Testis (tissue), 3 donors: Measurements from ENCODE around the gene IDUA. TPM values are rescaled to one million over a fixed set of nuclear protein-coding genes. Genes with fewer than 3 reads are reported as not detected.

Experiments used
- DNase-seq: peaks from one replicate; pipeline ENCODE4 v3.0.0-alpha.2; 2019
- H3K27ac ChIP-seq, 2 donors: fragments of 200-600 bp; sonication (generic); one replicate each; pipeline ENCODE4 v1.5.1; 2019
- H3K27me3 ChIP-seq: fragments of 200-600 bp; sonication (generic); one replicate; pipeline ENCODE4 v1.5.1; 2019
- H3K36me3 ChIP-seq: fragments of 200-600 bp; sonication (generic); one replicate; pipeline ENCODE4 v1.5.1; 2017; ENCODE audit warnings: low read depth; ENCODE audit errors: missing control alignments
- H3K4me1 ChIP-seq: fragments of 200-600 bp; sonication (generic); one replicate; pipeline ENCODE4 v1.5.1; 2019
- H3K4me3 ChIP-seq, 2 donors: fragments of 200-600 bp; sonication (generic); one replicate each; pipeline ENCODE4 v1.5.1; 2017 to 2019
- H3K9me3 ChIP-seq: fragments of 200-600 bp; sonication (generic); one replicate; pipeline ENCODE4 v1.5.1; 2017
- CTCF ChIP-seq, 3 experiments: fragments of 450-650 bp in 2 of 3; fragments of 200-600 bp in 1 of 3; sonication (generic) in 1 of 3; IDR thresholded peaks; one replicate each; pipeline ENCODE4 v1.5.1; 2016 to 2019; ENCODE audit warnings: antibody characterized with exemption in 3 of 3, mild to moderate bottlenecking in 2 of 3, moderate library complexity in 1 of 3
- POLR2A ChIP-seq: fragments of 450-650 bp; IDR thresholded peaks from one replicate; pipeline ENCODE4 v1.6.1; 2017; ENCODE audit warnings: antibody characterized with exemption, mild to moderate bottlenecking, moderate library complexity
- WGBS, 2 donors: methylation state at CpG; one replicate each; pipeline ENCODE4 v1.1.5; 2018; 5-methylcytosine and 5-hydroxymethylcytosine counted together
- intact Hi-C: fragments of 100-400 bp; cut with DNase I; formaldehyde crosslinking; loops from one replicate; pipeline ENCODE4 v1.15.1; 2023; ENCODE audit warnings: low total_unique reads
- polyA plus RNA-seq: library from polyadenylated mRNA; stranded (reverse); fragments of 350-450 nt; fragmentation: Illumina TruSeq; extraction: RNeasy Lipid Tissue Mini Kit (QIAGEN cat#74804); gene quantifications from one replicate; pipeline ENCODE4 v1.2.3, GENCODE V29; 2014; ENCODE audit warnings: low read depth, low replicate concordance; ENCODE audit not compliant: insufficient read depth
- total RNA-seq, 2 donors: library from RNA; depleted of rRNA; stranded (reverse); fragments of >200 nt; gene quantifications; one replicate each; pipeline ENCODE4 v1.2.3, GENCODE V29; 2016

The IDUA gene
- total and polyA plus RNA-seq, 3 donors from 2014 or later = 8.9 to 39.4 (median 35.7) TPM

DNA sequence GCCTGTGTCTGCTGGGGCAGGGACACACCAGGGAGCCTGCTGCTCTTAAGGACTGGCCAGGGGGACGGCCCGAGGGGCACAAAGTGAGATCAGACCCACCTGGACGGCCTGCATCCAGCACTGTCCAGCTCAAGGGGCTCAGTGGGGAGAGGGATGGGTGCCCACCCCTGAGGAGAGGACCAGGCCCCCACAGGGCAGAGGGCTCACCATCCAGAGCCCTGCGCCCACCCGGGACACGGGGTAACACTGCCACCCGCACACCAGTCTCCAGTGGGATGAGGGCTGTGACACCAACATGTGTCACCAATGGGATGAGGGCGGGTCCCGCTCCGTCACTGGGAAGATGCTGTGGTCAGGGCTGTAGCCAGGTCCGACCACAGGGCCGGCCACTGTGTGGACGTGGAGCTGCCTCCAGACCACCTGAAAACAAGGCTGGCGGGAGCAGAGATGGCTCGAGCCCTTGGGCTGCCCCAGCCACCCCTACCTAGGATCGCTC, 26.7 kb upstream of the IDUA start:
- no peaks in the 10 kb centered on the region for H3K27me3 ChIP-seq
- WGBS, 2 donors = 95 to 100% methylated on average over 1 to 16 of the region's 16 CpGs
- intact Hi-C loops = no loop called here
- TF ChIP-seq CTCF (IDR thresholded peaks at IDR 0.05) (no peak), POLR2A (no peak)
- no peak overlapping the region for H3K27ac ChIP-seq
- no peak overlapping the region for H3K4me3 ChIP-seq
- no peaks in the 10 kb centered on the region for H3K4me1 ChIP-seq
- no peak for DNase-seq
- H3K9me3 ChIP-seq = no peaks in the 10 kb centered on the region
- H3K36me3 ChIP-seq = no peaks in the 10 kb centered on the region

- 82 to 96% methylated on average over 6 to 33 of the region's 35 CpGs for WGBS, 2 donors
- Histone ChIP-seq H3K9me3 (no peaks in the 10 kb centered on the region), H3K4me1 (no peaks in the 10 kb centered on the region), H3K36me3 (no peaks in the 10 kb centered on the region), H3K4me3 (no peak overlapping the region), H3K27ac (no peak overlapping the region), H3K27me3 (no peaks in the 10 kb centered on the region)
- DNase-seq = no peak
- TF ChIP-seq POLR2A = no peak
- TF ChIP-seq CTCF (IDR thresholded peaks at IDR 0.05) = no peak
- intact Hi-C loops = no loop called here
Measured at GRCh38 chr4:960636-961350, 26.1 kb upstream of the IDUA start.

- 93 to 98% methylated on average over 10 to 40 of the region's 52 CpGs for WGBS, 2 donors
- Histone ChIP-seq H3K27me3 (no peaks in the 10 kb centered on the region), H3K4me3 (no peak overlapping the region), H3K4me1 (no peaks in the 10 kb centered on the region), H3K27ac (no peak overlapping the region), H3K36me3 (no peaks in the 10 kb centered on the region), H3K9me3 (no peaks in the 10 kb centered on the region)
- intact Hi-C loops = no loop called here
- TF ChIP-seq CTCF (IDR thresholded peaks at IDR 0.05) = no peak
- TF ChIP-seq POLR2A = no peak
- DNase-seq = no peak
Measured at GRCh38 chr4:961351-962230, 25.3 kb upstream of the IDUA start.

- H3K27ac ChIP-seq = no peak overlapping the region
- TF ChIP-seq POLR2A (no peak), CTCF (IDR thresholded peaks at IDR 0.05) (no peak)
- no peaks in the 10 kb centered on the region for H3K4me1 ChIP-seq
- intact Hi-C loops = no loop called here
- DNase-seq = no peak
- H3K27me3 ChIP-seq = no peaks in the 10 kb centered on the region
- 93 to 94% methylated on average over 19 to 50 of the region's 54 CpGs for WGBS, 2 donors
- no peak overlapping the region for H3K4me3 ChIP-seq
- H3K9me3 ChIP-seq = no peaks in the 10 kb centered on the region
- H3K36me3 ChIP-seq = no peaks in the 10 kb centered on the region
Measured at GRCh38 chr4:962231-963208, 24.3 kb upstream of the IDUA start.
